GM21723 (cell line): ENCODE measurements around the gene CDR2L.
"Not testable (repeated sequence)": the region's sequence is repeated elsewhere in the genome, so short reads cannot be mapped to it uniquely, and the experiment has no call there.

Experiments
- ATAC-seq: cut with Tn5 transposase; IDR thresholded peaks from one replicate; pipeline ENCODE4 v1.9.1; 2021; ENCODE audit warnings: mild to moderate bottlenecking, moderate library complexity; ENCODE audit not compliant: unreplicated experiment

The CDR2L gene

DNA sequence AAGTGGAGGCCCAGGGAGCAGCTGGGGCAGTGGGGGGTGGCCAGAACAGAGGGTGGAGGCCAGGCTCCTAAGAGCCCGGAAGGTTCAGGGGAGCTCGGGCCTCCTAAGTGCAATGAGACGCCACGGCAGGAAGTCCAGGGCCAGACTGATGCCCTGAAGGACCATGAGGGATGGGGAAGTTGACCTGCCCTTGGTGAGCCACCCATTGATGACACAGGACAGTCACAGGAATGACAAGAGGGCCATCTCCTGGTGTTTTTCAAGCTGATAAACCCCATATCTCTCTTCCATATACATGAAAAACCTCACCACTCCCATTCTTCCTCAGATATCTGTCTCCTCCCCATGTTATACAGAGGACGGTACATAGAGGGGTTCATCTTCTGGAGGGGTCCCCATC lies 19.2 kb downstream of the CDR2L start:
- no peak for ATAC-seq

DNA sequence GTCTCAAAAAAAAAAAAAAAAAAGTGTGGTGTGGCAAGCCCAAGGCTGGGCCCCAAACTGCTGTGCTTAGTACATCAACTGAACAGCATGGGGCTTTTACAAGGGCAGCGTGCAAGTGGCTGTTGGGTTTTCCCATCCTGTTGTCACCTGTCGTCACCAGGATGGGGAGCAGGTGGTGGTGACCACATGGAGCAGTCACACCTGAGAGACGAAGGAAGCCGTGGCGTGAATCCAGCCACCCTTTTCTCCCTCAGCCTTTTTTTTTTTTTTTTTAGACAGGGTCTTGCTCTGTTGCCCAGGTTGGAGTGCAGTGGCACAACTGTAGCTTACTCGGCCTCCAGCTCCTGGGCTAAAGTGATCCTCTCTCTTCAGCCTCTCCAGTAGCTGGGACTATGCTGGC lies 20.9 kb downstream of the CDR2L start:
- no peak for ATAC-seq

DNA sequence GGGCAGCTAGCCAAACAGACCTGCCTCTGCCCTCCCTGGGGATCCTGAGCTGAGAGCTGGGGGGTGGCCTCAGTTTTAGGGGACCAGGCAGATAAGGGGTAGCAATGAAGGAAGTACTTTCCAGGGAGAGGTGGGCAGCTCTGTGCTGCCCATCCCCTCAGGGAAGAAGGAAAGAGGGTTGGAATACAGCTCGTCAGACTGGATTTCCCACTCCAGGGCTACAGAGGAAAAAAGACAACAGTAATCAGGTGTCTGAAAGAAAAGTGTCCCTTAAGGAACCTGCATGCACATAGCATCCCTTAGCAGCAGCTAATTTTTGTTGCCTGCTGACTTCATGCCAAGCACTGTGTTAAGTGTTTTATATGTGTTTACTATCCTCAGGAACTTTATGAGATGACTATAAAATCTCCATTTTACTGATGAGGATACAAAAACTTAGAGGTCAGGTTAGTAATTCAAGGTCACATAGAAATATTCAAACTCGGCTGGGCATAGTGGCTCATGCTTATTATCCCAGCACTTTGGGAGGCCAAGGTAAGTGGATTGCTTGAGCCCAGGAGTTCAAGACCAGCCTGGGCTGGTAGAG lies 21.8 kb downstream of the CDR2L start:
- ATAC-seq, result no peak

DNA sequence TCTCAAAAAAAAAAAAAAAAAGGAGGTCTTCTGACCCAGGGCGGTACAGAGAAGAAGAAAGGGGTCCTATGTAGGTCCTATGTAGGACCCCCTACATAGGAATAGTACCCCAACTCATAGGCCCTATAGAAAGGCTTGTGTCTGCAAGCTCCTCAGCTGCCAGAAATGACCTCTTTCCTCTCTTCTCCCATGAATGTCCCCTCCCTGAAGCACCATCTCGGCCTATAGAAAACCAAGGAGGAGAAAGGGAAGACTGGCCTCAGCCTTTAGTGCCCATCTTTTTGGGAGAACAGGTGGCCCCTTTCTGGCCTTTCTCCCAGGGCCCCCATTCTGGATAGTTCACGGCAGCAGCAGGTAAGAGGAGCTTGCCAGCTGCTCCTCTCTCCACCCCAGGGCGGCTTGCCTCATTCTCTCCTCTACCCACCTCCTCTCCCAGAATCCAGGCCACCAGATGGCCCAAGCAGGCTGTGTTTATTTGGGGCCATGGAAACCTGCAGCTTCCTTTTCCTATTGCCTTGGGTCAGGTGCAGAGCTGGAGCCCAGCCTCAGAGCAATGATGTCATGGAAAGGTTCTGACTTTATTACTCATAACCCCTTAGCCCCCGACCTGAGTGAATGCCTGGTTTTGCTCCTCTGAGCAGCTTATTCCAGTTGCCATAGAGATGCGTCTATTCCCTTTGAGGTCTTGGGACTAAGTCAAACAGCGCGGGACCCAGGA lies 23.4 kb downstream of the CDR2L start:
- ATAC-seq, result no peak

DNA sequence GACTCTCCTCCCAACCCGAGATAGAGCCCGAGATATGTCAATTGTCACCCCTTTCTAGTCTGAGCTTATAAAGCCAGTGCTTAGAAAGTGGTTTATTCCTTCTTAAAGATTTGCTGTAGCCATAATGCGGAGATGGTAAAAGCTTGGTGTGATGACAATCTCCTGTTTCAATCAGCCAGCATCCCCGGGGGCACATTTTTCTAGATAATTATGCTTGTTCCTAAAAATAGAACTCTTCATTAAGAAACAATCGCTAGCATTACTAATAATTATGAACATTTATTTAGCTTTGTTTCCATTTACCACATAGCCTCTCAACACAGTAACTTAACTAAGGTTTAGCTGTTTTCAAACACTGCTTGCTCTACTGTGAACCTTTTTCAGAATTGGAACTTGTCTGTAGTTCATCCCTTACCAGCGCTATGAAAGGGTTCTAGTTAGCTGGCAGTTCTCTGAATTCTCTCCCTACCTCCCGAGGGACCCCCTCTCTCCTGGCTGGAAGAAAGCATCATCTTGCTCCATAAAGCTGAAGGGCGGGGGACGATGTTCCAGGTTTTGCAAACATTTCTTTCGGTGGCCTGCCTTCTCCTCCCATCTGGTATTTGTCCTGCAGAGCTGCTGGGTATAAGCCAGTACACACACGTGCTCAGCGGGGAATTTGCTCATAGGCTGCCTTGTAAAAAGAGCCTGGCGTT lies 24.1 kb downstream of the CDR2L start:
- no peak for ATAC-seq

DNA sequence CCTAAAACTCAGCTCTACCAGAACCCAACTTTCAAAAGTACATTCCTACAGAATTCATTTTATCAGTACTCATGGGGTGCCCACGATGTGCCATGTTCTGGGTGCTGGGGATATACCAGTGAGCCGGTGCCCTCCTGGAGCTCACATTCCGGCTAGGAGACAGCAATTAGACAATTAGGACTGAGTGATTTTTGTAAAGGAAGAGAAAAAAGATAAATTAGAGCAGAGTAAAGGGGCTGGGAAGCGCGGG lies 24.6 kb downstream of the CDR2L start:
- no peak for ATAC-seq

DNA sequence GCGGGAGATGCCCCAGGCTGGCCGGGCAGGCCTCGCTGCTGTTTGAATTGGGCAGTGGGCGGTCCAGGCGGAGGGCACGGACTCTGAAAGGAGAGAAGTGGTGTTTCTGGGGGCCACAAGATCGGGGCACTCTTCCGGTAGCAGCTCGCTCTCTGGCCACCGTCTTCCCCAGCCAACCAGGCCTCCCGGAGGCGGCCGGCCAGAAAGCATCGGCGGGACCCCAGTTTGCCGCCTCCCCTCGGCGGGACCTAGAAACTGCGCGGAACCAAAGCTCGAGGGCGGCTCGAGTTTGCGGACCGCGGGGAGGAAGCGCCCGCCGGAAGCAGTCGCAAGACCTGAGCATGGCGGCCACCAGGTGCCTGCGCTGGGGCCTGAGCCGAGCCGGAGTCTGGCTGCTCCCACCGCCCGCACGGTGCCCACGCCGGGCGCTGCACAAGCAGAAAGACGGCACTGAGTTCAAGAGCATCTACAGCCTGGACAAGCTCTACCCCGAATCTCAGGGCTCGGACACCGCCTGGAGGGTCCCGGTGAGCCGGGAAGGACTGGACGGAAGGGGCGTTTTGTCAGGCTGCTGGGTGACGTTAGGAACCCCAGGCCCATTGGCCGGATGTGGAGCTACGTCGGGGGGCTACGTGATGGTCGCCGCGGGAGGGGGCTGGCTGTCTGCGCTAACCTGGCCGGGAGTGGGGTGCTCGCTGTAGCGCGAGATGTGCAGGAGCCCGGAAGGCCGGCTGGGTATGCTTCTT lies 25.1 kb downstream of the CDR2L start, which contains the start of gene MRPL58:
MRPL58 (plus strand) TSS at position 325 of the 746 bp plus-strand sequence; CDS start at position 342, 17 bp downstream.
- peak; percentile 81 for ATAC-seq

DNA sequence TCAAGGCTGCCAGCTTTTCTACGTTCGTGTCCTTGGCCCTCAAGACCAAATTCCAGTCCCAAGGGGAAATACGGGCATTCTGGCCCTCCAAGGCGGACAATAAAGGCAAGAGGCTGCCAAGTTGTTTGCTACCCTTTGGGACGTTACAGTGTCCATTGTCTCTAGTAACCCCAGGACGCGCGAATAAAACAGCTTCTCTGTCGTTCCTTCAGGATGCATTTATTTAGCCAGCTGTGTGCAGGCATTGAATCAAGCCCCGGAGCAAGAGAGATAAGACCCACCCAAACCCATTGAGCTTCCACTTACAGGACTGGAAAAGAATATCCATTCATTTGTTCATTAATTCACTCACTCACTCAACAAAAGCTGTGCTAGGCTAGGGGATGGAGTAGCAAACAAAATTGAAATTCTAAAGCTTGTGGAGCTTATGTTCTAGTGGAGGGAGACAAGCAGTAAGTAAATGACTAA lies 25.7 kb downstream of the CDR2L start:
- no peak for ATAC-seq

DNA sequence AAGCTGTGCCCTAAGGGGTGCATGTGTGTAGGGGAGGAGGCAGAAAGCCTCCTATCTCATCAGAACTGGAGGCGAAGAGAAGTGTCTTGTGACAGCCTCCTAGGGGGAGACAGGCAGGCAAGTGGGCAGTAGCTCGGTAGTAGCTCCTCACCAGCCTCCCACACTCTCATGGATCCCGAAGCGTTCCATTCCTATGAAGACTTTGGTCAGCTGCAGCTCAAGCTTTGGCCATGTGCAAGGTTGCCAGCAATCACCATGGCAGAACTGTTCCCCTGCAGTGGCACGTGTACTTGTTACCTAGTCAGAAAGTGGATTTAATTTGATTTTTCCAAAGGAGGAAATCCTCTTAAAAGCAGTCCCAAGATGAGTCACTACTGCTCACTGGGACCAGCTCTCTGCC lies 31.7 kb downstream of the CDR2L start:
- no peak for ATAC-seq

DNA sequence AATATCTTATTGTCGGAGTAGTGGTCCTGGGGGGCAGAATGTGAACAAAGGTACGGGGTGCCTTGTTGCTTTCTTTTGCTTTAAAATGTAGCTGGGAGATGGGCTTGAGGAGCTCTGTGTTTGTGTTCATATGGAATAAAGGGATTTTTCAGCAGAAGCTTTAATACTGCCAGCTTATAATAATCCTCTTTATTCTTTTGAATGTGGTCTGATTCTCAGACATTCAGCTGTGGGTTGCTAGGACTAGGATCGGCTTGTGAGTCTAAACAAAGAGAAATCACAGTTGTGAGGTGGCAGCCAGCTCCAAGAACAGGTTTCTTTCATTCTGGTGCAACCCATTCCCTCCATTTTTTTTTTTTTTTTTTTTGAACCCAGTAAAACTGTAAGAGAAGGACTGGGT lies 32.3 kb downstream of the CDR2L start:
- no peak for ATAC-seq

DNA sequence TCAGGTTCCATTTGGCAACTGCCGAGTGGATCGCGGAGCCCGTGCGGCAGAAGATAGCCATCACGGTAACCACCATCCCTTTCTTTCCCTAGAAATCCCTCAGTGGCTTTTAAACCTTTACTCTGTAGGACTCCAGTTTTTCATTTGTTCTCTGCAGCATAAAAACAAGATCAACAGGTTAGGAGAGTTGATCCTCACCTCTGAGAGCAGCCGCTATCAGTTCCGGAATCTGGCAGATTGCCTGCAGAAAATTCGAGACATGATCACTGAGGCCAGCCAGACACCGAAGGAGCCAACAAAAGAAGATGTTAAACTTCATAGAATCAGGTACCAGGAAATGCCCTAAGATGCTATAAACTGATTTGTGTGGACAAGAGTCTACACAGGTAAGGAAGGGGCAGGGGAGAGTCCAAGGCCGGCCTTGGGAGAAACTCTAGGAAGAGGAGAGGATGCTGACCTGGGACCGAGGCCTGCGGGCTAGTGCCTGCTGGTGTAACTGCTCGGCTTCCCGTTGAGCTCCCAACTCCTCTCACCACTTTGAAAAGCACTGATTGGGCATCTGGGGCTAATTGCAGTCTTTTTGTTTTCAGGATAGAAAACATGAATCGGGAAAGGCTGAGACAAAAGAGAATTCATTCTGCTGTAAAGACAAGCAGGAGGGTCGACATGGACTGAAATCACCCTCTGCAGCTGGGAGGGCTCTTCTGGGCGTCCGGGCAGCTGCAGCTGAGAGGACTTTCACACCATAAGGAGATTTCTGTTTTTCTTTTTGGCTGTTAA lies 33.1 kb downstream of the CDR2L start:
- no peak for ATAC-seq

DNA sequence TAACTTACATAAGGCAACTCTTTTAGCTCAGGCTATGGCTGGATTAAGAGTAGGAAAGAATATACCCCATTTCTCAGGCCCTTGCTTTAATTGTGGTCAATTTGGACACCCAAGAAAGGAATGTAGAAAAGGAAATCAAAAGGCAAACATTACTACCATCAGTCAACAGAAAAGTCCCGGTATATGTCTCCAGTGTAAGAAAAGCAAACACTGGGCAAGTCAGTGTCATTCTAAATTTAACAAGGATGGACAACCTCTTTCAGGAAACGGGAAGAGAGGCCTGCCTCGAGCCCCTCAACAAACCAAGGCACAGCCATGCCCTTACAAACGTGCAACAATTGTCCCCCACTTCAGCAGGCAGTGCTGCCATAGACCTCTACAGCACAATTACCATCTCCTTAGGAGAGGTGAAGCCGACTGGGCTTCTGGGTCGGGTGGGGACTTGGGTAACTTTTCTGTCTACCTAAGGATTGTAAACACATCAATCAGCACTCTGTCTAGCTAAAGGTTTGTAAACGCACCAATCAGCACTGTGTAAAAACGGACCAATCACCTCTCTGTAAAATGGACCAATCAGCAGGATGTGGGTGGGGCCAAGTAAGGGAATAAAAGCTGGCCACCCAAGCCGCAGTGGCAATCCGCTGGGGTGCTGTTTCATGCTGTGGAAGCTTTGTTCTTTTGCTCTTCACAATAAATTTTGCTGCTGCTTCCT lies 37.4 kb downstream of the CDR2L start:
- ATAC-seq, result no peak

DNA sequence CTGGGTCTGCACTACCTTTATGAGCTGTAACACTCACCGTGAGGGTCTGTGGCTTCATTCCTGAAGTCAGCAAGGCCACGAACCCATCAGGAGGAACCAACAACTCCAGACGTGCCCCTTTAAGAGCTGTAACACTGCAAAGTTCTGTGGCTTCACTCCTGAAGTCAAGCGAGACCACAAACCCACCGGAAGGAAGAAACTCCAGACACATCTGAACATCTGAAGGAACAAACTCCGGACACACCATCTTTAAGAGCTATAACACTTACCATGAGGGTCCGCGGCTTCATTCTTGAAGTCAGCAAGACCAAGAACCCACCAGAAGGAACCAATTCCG lies 37.9 kb downstream of the CDR2L start:
- not testable (repeated sequence) for ATAC-seq

DNA sequence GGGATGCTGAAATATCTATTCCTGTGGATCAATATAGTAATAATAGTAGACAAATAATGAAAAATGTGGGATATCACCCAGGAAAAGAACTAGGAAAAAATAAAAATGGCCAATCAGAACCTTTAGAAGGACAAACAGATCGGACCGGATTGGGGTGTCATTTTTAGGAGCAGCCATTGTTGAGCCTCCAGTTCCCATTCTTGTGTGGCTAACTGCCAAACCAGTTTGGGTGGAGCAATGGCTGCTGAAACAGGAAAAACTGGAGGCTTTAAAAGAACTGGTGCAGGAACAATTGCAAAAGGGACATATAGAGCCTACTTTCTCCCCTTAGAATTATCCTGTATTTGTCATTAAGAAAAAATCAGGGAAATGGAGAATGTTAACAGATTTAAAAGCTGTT lies 39.2 kb downstream of the CDR2L start:
- not testable (repeated sequence) for ATAC-seq

DNA sequence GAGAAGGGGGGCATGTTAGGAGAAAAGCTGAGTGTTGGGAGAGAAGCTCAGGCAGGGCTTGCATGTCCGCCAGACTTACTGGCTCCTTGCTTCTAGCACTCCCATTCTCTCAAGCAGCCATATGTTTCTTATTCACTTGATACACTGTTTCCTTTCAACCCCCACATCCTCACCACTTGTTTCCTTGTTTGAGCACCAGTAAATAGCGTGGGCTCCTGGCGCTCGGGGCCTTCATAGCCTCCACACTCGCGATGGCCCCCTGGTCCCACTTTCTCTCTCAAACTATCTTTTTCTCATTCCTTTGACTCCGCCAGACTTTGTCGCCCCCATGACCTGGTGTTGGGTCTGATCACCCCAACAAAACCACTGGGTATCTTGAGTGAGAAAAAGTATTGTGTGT lies 42.7 kb downstream of the CDR2L start:
- no peak for ATAC-seq

DNA sequence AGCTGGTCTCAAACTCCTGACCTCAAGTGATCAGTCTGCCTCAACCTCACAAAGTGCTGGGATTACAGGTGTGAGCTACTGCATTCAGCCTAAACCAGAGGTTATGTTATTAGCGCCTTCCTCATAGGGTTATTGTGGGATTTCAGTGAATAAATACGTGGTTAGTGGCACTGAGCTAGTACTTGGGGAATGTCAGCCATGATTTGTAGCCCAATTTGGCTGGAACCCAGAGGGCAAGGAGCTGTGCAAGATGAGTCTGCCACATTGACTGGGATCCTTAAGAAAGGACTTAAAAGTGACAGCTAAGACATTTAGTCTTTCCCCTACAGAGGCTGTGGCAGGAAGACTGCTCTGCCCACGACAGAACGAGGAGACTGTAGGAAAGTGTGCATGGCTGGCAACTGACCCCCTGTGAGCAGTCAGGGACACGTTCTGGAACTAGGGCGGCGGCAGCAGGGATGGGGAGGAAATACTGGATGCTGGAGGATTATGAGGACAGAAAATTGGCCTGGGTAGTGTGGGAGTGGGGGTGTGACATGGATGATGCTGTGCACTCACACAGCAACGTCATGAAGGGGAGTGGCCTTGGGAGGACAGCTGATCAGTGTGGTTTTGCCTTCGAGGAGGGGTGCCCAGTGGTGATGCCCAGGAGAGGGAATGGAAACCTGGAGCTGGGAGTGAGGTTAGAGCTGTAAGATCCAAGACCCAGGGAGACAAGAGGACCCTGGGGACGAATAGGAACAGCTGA lies 44.7 kb downstream of the CDR2L start:
- ATAC-seq, result no peak

DNA sequence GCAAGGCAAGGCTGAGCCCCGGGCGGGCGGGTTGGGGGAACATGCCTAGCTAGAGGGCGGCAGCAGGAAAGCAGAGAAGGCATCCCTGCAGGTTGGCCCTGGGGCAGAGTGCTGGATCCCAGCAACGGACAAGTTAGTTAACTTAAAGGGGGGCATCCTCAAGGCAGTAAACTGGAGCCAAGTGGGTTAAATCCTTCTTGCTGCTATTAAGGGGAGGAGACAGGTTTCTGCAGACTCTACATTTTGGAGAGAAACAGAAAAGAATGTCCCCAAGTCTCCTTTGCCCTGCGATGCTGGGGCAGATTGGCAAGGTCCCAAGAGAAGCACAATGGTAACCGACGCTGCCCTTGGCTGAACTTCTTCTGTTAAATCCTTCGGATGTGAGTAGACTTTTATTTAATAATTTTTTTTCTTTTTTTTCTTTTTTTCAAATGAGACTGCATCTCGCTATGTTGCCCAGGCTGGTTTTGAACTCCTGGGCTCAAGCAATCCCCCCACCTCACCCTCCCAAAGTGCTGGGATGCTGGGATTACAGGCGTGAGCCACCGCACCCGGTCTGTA lies 45.4 kb downstream of the CDR2L start:
- ATAC-seq, result no peak

DNA sequence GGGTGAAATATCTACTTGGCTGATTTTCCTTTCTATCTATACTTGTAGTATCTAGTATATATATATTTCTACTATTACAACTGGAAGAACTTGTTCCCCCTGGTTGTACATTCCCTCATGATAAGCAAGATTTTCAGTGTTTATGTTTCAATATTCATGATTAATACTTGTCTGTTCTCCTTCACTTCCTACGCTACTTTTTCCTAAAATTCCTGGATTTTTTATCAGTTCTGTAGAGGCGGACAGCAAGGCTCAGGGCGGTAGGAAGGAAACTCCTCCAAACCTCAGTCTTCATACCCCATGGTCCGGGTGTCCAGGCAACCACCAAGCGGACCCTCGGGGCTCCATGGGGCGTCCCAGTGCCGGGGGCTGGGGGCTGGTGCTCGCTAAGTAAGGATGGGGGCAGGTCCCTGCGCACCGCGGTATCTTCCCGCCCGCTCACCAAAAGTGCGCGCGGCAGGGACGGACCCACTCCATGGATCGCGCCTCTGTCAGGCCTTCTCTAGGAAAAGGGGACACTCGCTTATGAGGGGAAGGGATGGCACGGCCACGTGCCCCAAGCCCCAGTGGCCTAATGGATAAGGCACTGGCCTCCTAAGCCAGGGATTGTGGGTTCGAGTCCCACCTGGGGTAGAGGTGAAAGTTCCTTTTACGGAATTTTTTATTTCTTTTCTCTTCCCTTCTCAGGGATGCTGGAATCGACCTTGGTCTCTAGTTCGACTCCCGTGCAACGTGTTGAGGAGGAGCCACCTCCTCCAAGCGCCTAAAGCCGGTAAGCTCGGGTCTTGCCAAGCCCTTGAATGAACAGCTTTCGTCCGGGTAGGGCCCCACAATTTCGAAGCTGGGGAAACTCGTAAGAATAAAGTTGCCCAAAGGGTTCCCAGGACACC lies 46.2 kb downstream of the CDR2L start:
- ATAC-seq, result peak; percentile 62
